ENCODE results near the gene P4HA2.

GRCh38 chr5:132190161-132190817 is 37.4 kb downstream of the P4HA2 start:
- peak; percentile 60 for TF ChIP-seq CTCF (conservative IDR thresholded peaks at IDR 0.05; ENCODE audit: low read length)
- no peak for TF ChIP-seq EZH2phosphoT487 (IDR thresholded peaks at IDR 0.05; ENCODE audit: borderline replicate concordance)
